Activated CD8-positive, alpha-beta memory T cell treated with anti-CD3 and anti-CD28 coated beads, Interleukin-2, amount 10 ng/mL, durations not matched to agents 7 days and 5 days (primary cell): ENCODE results near the gene SEH1L. TPM values are rescaled to one million over a fixed set of nuclear protein-coding genes. Genes with fewer than 3 reads are reported as not detected.
A peak's percentile ranks its signal among the peaks of the same experiment; 100 is the strongest.
"Not testable (repeated sequence)": the region's sequence is repeated elsewhere in the genome, so short reads cannot be mapped to it uniquely, and the experiment has no call there.

Source experiments
- ATAC-seq: fragments of 150-1000 bp; cut with Tn5 transposase; one replicate; pipeline ENCODE4 v1.10.0; 2021; ENCODE audit warnings: moderate library complexity
- CTCF ChIA-PET: fragments of 350-600 bp; sonication (Branson Sonifier 250); formaldehyde crosslinking; loops from one replicate; lab custom pipeline; 2021; ENCODE audit warnings: antibody characterized with exemption; lab: Charles Lee
- DNase-seq: peaks from one replicate; pipeline ENCODE4 v3.0.0-alpha.2; 2020
- H3K27ac Mint-ChIP-seq: one replicate; pipeline ENCODE4 v1.8.0; 2021; ENCODE audit warnings: mild to moderate bottlenecking, mixed read lengths
- H3K27me3 Mint-ChIP-seq: one replicate; pipeline ENCODE4 v1.8.0; 2021; ENCODE audit warnings: mixed read lengths
- H3K36me3 Mint-ChIP-seq: one replicate; pipeline ENCODE4 v1.8.0; 2021; ENCODE audit warnings: mild to moderate bottlenecking, mixed read lengths
- H3K4me1 Mint-ChIP-seq: one replicate; pipeline ENCODE4 v1.8.0; 2021; ENCODE audit warnings: mixed read lengths
- H3K4me3 Mint-ChIP-seq: one replicate; pipeline ENCODE4 v1.8.0; 2021; ENCODE audit warnings: mild to moderate bottlenecking, moderate library complexity, mixed read lengths
- H3K9me3 Mint-ChIP-seq: one replicate; pipeline ENCODE4 v1.8.0; 2022; ENCODE audit warnings: low read depth, mixed read lengths
- total RNA-seq, 2 experiments: library from RNA; stranded (reverse); gene quantifications; one replicate each; pipeline ENCODE4 v1.2.3, GENCODE V29; 2021

The SEH1L gene
- total RNA-seq, 2 experiments from 2014 or later = 50.9 to 66.7 TPM

DNA sequence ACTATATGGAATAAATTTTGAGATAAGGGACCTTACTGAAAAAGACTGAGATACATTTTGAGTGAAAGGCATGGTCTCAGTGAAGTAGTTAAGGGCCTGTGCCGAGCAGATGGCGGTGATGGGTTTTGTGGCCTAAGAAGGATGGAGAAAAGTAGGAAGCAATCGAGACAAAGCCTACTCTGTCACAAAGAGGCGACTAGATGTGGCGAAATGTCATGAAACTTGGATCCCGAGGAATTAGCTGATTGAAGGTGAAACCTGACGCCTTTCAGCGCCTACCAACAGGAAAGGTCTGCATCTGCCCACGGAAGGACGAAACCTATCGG is 42.8 kb downstream of the SEH1L start:
- no peak for ATAC-seq

DNA sequence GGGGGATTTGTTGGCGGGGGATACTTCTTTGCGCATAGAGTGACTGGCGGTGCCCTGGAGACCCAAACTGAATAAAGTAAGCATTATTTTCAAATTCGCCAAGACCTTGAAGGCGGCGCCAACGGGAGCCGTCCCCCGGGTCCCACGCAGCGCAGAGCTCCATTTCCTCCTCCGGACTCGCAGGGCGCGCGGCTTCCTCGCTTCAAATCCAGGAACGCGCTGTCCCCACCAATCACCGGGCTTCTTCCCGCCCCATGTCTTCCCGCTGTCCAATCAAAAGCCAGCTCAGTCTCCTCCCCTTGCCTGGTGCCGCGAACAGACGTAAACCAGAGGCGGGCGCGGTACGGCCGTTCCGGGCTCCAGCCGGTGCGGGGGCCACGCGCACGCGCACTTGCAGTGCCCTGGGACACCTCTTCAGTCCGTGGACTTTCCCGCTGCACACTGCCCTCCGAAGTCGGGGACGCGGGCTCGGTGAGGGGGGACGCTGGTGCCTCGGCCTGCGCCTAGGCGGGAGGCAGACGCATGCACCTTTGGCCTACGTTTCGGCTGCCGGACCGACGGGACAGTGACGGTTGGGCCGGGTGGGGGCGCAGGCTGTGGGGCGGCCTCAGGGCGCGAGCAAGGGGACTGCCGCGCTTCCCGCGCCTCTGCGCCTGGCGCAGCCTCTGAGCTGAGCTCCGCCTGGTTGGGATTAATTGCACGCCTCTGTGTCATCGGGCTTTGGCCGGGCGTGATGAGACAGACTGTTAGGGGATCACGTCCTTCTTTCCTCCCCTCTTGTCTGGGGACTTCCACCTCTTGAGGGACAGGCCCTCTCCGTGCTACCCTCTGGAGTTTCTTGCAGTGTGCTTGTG is 43.4 kb downstream of the SEH1L start, which contains the start of gene CEP192:
Gene CEP192 (plus strand): TSS at position 396 of the 854 bp plus-strand sequence. CDS start 8,063 bp downstream, outside the sequence.
- no peaks in the 10 kb centered on the region for H3K9me3 Mint-ChIP-seq
- peaks cover 10% of the 10 kb centered on the region for H3K36me3 Mint-ChIP-seq
- CTCF ChIA-PET = interaction anchor here (0.7 to 2.8 kb wide), 7 partner anchors 9 to 636 kb away, joined by 3 to 11 read pairs (median 4); partner anchors contain the start of gene SEH1L
- peak; percentile 99 for DNase-seq
- H3K4me1 Mint-ChIP-seq = peaks cover 21% of the 10 kb centered on the region
- H3K27ac Mint-ChIP-seq = peak within 1 kb of the TSS; percentile 92
- ATAC-seq = peak; percentile 94
- peak within 1 kb of the TSS; percentile 88 for H3K4me3 Mint-ChIP-seq
- H3K27me3 Mint-ChIP-seq = peaks cover 3% of the 10 kb centered on the region

More for the DNA sequence above, 42.8 kb downstream of the SEH1L start:
- H3K4me3 Mint-ChIP-seq = peak overlapping the region; percentile 88
- H3K36me3 Mint-ChIP-seq = peaks cover 10% of the 10 kb centered on the region
- CTCF ChIA-PET = interaction anchor here (0.7 to 2.8 kb wide), 7 partner anchors 10 to 636 kb away, joined by 3 to 11 read pairs (median 4); partner anchors contain the start of gene SEH1L
- no peak for DNase-seq
- H3K27ac Mint-ChIP-seq = peak overlapping the region; percentile 92
- peaks cover 3% of the 10 kb centered on the region for H3K27me3 Mint-ChIP-seq
- peaks cover 21% of the 10 kb centered on the region for H3K4me1 Mint-ChIP-seq
- H3K9me3 Mint-ChIP-seq = no peaks in the 10 kb centered on the region

DNA sequence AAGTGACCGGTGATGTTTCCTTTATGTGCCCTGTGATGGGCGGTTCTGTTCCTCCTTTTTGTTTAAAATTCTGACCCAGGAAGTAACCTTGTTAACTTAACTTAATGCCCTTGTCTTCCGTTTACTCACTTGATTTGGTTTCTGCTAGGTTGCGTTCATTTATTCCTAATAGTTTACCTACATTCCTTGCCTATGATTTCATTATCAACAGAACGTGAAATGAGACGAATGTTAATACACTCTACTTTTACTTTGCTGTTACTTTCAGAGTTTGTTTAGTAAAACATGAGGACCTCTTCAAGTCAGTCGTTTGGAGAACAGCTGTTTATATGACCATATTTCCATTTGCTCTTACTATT is 44.0 kb downstream of the SEH1L start:
- peak overlapping the region; percentile 88 for H3K4me3 Mint-ChIP-seq
- peak overlapping the region; percentile 92 for H3K27ac Mint-ChIP-seq
- no peak for ATAC-seq
- H3K9me3 Mint-ChIP-seq = no peaks in the 10 kb centered on the region
- H3K36me3 Mint-ChIP-seq = peaks cover 10% of the 10 kb centered on the region
- H3K4me1 Mint-ChIP-seq = peaks cover 21% of the 10 kb centered on the region
- DNase-seq = no peak
- CTCF ChIA-PET = interaction anchor here (1.4 to 1.6 kb wide), 3 partner anchors 23 to 265 kb away, joined by 3 to 4 read pairs (median 3); no protein-coding TSS in a partner anchor
- peaks cover 3% of the 10 kb centered on the region for H3K27me3 Mint-ChIP-seq

DNA sequence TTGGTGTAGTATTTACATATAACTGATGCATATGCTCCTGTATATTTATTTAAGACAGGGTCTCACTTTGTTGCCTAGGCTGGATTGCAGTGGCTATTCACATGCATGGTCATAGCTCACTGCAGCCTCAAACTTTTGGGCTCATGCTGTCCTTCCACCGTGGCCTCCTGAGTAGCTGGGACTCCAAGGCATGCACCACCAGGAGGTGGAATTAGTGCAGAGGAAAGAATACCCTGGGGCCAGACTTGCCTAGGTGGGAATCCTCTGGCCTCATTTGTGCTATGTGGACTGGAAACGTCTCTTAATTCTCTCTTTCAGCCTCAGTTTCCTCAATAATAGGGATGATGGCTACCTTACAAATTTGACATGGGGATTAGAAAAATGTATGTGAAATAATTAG is 45.6 kb downstream of the SEH1L start:
- CTCF ChIA-PET = interaction anchor here (1.1 to 1.6 kb wide), 2 partner anchors 10 to 21 kb away, joined by 3 read pairs; no protein-coding TSS in a partner anchor
- H3K4me3 Mint-ChIP-seq = peak overlapping the region; percentile 1

DNA sequence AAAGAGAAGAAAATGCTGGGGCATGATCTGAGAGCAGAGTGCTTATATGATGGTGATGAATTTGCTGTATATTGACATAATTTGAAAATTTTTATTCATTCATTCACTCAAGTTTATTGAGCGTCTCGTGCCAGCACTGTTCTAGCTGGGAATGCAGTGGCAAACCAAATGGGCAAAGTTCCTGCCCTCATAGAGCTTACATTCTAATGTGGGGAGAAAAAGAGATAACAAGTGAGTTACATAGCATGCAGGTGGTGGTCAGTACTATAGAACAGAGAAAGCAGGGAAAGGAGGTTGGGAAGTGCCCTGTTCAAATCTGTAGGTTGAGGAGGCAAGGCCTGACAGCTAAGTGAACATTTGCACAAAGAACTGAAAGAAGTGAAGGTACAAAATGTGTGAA is 47.6 kb downstream of the SEH1L start:
- peaks cover 13% of the 10 kb centered on the region for H3K36me3 Mint-ChIP-seq
- H3K9me3 Mint-ChIP-seq = no peaks in the 10 kb centered on the region
- no peak overlapping the region for H3K27ac Mint-ChIP-seq
- CTCF ChIA-PET = no interaction called here
- no peaks in the 10 kb centered on the region for H3K27me3 Mint-ChIP-seq
- ATAC-seq (no peak), DNase-seq (no peak)
- no peak overlapping the region for H3K4me3 Mint-ChIP-seq
- H3K4me1 Mint-ChIP-seq = peaks cover 27% of the 10 kb centered on the region

More for the DNA sequence above, 45.6 kb downstream of the SEH1L start:
- ATAC-seq (no peak), DNase-seq (no peak)
- Mint-ChIP-seq H3K27me3 (peaks cover 3% of the 10 kb centered on the region), H3K9me3 (no peaks in the 10 kb centered on the region), H3K36me3 (peaks cover 10% of the 10 kb centered on the region), H3K27ac (no peak overlapping the region), H3K4me1 (peaks cover 26% of the 10 kb centered on the region)

DNA sequence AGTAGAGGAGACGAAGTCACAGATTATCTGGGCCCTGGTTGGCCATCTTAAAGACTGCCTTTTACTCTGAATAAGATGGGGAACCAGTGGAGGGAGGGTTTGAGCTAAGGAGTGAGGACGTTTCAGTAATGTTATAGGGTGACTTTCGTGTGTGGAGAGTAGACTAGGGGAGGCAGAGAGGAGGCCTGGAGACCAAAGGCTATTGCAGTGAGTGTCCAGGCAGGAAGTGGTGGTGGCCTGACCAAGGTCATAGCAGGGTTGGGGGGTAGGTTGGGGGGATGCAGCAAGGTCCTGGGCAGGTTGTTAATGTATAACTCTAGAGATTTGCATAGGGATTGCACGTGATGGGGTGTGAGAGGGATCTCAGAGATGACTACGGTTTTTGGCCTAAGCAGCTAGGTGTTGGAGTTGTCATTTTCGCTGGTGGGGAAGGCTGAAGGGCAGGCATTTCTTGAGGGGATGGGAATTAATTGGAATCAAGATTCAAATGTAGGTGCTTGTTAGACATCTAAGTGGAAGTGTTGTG is 48.2 kb downstream of the SEH1L start:
- CTCF ChIA-PET = no interaction called here
- ATAC-seq = no peak
- Mint-ChIP-seq H3K27me3 (no peaks in the 10 kb centered on the region), H3K4me1 (peaks cover 24% of the 10 kb centered on the region), H3K4me3 (no peak overlapping the region), H3K36me3 (peaks cover 15% of the 10 kb centered on the region), H3K27ac (no peak overlapping the region), H3K9me3 (no peaks in the 10 kb centered on the region)
- DNase-seq = no peak

DNA sequence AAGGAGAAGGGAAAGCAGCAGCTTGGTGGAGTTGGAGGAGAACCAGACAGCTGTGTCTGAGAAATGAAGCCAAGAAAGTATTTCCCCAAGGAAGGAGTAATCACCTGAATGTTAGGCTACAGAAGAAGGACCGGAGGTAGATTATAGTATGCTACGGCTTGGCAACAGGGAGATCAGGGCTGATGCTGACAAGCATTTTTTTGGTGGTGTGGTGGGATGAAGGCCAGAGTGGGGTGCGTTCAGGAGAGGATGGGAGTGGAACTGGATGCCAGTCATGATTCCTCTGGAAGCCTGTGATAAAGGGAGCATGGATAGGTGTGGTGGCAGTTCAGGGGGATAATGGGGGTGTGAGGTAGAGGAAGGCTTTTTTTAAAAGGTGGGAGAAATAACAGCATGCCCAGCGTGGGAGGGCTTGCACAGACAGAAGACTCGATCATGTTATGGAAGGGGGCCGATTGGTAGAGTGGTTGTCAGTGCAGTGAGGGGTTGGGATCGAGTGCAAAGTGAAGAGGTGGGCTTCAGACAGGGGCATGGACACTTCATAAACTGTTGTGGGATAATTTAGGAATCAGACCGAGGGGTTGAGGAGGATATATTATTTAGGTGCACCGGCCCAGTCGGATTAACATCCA is 49.0 kb downstream of the SEH1L start:
- Mint-ChIP-seq H3K9me3 (no peaks in the 10 kb centered on the region), H3K4me3 (no peak overlapping the region), H3K27ac (no peak overlapping the region), H3K36me3 (peaks cover 13% of the 10 kb centered on the region), H3K4me1 (peaks cover 23% of the 10 kb centered on the region), H3K27me3 (no peaks in the 10 kb centered on the region)
- DNase-seq (no peak), ATAC-seq (no peak)
- CTCF ChIA-PET = no interaction called here

DNA sequence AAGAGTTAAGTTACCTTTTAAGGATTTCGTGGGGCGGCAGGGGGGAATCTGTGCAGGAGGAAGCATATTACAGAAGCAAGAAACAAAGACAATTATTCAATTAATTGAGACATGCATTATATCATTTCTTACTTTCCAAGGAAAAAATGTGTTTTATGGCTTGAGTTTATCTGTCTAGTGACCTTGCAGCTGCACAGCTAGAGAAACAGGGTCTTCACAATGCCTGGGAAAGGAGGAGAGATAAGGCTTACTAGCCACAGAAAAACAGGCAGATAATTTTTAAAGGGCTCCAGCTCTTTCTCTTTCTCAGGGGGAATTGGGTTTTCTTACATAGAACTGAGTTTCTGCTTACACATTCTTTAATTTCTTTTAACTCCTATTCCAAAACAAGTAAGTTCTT is 49.5 kb downstream of the SEH1L start:
- not testable (repeated sequence) for H3K9me3 Mint-ChIP-seq, ATAC-seq, H3K27ac Mint-ChIP-seq, DNase-seq, H3K4me3 Mint-ChIP-seq, H3K27me3 Mint-ChIP-seq
- CTCF ChIA-PET = interaction anchor here (1.2 kb wide), 1 partner anchor 162 kb away, joined by 3 read pairs; no protein-coding TSS in a partner anchor
- Mint-ChIP-seq H3K4me1 (peaks cover 23% of the 10 kb centered on the region), H3K36me3 (peaks cover 13% of the 10 kb centered on the region)

DNA sequence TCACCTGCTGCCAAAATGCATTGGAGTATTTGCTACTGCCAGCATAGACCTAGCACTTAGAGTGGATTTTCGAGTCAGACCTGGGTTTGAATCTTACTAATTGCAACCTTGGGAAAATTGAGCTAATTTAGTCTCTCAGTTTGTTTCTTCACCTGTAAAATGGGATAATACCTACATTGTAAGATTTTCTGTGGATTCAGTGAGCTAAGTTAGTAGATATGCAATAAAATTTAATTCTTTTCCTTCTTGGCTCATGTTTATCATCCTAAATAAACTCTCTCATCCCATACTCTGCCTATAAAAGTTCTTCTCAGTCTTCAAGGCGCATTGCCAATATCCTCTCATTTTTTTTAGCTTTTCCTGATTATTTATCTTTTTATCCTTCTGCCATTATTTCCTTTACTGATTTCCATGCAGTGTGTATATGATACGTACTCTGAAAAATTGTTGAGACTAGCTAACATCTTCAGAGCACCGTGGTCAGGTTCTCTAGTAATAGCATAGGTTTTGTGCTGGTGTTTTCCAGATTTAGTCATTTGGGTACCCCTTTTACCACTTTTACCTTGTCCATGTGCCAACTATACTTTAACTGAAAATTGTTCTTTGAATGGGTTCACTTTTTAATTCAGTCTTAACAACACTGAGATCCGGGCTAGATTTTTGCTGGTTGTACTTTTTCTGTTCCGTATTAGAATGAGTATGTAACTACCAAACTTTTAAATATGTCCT is 50.7 kb downstream of the SEH1L start:
- Mint-ChIP-seq H3K9me3 (no peaks in the 10 kb centered on the region), H3K4me1 (peaks cover 23% of the 10 kb centered on the region), H3K36me3 (peaks cover 9% of the 10 kb centered on the region), H3K27ac (peak overlapping the region; percentile 44), H3K4me3 (peak overlapping the region; percentile 30), H3K27me3 (no peaks in the 10 kb centered on the region)
- ATAC-seq (no peak), DNase-seq (no peak)
- CTCF ChIA-PET = interaction anchor here (0.7 to 1.6 kb wide), 3 partner anchors 15 to 161 kb away, joined by 3 read pairs; no protein-coding TSS in a partner anchor

DNA sequence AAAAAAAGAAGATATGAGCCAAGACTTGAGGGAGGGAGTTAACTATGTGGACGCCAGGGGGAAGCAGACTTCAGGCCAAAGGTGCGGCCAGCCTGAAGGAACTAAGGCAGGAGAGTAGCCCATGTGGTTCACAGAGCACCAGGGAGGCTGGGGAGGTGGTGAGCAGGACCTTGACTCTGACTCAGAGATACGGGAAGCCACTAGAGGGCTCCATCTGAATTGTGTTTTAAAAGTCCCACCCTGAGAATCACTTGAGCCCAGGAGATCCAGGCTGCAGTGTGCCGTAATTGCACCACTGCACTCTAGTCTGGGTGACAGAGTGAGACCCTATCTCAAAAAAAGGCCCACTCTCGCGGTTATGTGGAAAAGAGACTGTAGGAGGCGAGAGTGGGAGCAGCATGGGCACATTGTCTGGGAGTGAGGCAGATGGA is 55.7 kb downstream of the SEH1L start:
- peaks cover 21% of the 10 kb centered on the region for H3K36me3 Mint-ChIP-seq
- no peaks in the 10 kb centered on the region for H3K9me3 Mint-ChIP-seq
- peak; percentile 65 for ATAC-seq
- no peaks in the 10 kb centered on the region for H3K27me3 Mint-ChIP-seq
- CTCF ChIA-PET = interaction anchor here (1.0 kb wide), 1 partner anchor 15 kb away, joined by 3 read pairs; no protein-coding TSS in a partner anchor
- no peak overlapping the region for H3K4me3 Mint-ChIP-seq
- H3K27ac Mint-ChIP-seq = no peak overlapping the region
- H3K4me1 Mint-ChIP-seq = peaks cover 25% of the 10 kb centered on the region
- DNase-seq = no peak

DNA sequence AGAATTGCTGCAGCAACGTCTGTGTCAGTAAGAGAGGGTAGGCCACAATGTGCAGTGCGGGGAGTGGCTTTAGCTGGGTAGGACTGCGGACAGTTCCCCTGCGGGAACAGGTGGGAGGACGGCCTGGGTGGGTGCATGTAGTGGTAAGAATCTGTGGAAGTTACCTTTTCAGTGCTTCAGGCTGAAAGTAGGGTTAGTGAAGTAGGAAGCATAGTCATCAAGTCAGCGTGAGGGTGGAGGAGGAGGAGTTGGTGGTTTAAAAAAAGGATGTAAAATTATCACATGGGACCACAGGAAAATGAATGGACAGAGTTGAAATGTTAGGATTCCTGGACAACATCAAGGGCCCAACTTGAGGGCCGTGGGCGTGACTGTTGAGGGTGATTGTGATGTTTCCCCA is 56.6 kb downstream of the SEH1L start:
- ATAC-seq = no peak
- no peak for DNase-seq
- peaks cover 19% of the 10 kb centered on the region for H3K4me1 Mint-ChIP-seq
- H3K4me3 Mint-ChIP-seq = no peak overlapping the region
- H3K9me3 Mint-ChIP-seq = no peaks in the 10 kb centered on the region
- H3K27ac Mint-ChIP-seq = no peak overlapping the region
- no peaks in the 10 kb centered on the region for H3K27me3 Mint-ChIP-seq
- CTCF ChIA-PET = interaction anchor here (0.8 to 1.4 kb wide), 3 partner anchors 13 to 155 kb away, joined by 3 to 4 read pairs (median 3); partner anchors contain the start of gene CEP192
- H3K36me3 Mint-ChIP-seq = peaks cover 27% of the 10 kb centered on the region

DNA sequence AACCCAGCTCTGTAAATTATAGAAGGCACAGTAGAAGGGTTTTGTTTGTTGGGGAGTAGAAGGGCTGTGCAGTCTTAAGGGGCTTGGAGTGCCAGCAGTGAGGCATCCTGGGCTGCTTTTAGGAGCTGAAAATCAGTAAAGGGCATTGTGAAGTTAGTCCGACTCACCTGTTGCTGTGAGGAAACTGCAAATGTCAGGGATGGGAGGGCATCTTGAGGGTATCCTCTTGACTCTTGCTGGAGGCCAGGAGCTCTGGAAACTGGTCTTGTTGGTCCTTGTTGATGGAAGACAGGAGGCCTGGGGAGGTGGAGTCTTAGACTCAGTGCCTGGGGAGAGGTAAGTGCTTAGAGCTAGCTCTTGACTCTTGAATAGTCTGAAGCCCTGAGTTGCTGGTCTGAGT is 57.5 kb downstream of the SEH1L start:
- H3K27me3 Mint-ChIP-seq = no peaks in the 10 kb centered on the region
- no peak overlapping the region for H3K27ac Mint-ChIP-seq
- DNase-seq (no peak), ATAC-seq (no peak)
- no peaks in the 10 kb centered on the region for H3K9me3 Mint-ChIP-seq
- H3K4me3 Mint-ChIP-seq = no peak overlapping the region
- H3K4me1 Mint-ChIP-seq = peaks cover 11% of the 10 kb centered on the region
- H3K36me3 Mint-ChIP-seq = peaks cover 26% of the 10 kb centered on the region
- CTCF ChIA-PET = interaction anchor here (0.8 to 1.4 kb wide), 2 partner anchors 14 to 154 kb away, joined by 3 to 4 read pairs; partner anchors contain the start of gene CEP192
